ENCODE results near the gene NUDT8.
"Not testable (repeated sequence)": the region's sequence is repeated elsewhere in the genome, so short reads cannot be mapped to it uniquely, and the experiment has no call there.

Gene NUDT8

DNA sequence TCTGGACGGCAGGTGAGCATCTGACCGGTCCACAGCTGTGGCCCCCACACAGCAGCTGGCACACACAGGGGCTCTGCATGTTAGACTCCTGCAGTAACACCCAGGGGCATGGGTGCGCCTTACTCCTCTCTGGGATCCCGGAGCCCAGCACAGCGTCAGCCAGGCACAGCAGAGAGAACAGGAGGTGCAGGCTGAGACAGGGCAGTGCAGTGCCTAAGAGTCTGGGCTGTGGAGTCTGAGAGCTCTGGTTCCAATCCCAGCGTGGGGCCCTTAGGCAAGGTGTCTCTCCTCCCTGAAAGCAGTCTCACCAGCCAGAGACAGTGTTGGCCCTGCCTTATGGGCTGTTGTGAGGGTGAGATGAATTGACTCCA is 2.3 kb downstream of the NUDT8 start:
- no peak for DNase-seq

DNA sequence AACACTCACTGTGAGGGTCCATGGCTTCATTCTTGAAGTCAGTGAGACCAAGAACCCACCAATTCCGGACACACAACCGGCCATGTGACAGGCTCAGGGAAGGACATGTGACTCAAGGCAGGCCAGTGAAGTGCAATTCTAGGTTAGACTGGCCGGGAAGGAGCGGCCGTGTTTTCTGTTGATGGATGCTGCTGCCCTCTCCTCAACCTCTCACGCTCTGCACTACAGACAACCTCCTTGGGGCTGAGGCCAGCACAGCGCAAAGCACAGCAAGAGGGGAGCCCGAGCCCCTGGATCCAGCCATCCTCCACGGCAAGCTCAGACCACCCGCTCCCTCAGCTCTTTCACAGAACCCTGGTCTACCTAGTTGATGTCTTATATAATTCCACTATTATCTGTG is 2.8 kb downstream of the NUDT8 start:
- no peak for DNase-seq

DNA sequence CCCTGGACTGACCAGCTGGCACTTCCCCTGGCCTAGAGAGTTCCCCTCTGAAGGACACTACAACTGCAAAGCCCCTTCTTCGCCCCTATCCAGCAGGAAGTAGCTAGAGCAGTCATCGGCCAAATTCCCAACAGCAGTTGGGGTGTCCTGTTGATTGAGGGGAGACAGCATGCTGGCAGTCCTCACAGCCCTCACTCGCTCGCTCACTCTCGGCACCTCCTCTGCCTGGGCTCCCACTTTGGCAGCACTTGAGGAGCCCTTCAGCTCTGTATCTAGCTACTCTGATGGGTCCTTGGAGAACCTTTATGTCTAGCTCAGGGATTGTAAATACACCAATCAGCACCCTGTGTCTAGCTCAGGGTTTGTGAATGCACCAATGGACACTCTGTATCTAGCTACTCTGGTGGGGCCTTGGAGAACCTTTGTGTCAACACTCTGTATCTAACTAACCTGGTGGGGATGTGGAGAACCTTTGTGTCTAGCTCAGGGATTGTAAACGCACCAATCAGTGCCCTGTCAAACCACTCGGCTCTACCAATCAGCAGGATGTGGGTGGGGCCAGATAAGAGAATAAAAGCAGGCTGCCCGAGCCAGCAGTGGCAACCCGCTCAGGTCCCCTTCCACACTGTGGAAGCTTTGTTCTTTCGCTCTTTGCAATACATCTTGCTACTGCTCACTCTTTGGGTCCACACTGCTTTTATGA is 3.5 kb downstream of the NUDT8 start:
- not testable (repeated sequence) for DNase-seq

DNA sequence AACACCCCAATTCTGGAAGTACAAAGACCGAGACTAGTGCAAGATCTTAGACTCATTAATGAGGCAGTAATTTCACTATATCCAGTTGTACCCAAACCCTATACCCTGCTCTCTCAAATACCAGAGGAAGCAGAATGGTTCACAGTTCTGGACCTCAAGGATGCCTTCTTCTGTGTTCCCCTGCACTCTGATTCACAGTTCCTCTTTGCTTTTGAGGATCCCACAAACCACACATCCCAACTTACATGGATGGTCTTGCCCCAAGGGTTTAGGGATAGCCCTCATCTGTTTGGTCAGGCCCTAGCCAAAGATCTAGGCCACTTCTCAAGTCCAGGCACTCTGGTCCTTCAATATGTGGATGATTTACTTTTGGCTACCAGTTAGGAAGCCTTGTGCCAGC is 5.9 kb downstream of the NUDT8 start:
- DNase-seq, result not testable (repeated sequence)

DNA sequence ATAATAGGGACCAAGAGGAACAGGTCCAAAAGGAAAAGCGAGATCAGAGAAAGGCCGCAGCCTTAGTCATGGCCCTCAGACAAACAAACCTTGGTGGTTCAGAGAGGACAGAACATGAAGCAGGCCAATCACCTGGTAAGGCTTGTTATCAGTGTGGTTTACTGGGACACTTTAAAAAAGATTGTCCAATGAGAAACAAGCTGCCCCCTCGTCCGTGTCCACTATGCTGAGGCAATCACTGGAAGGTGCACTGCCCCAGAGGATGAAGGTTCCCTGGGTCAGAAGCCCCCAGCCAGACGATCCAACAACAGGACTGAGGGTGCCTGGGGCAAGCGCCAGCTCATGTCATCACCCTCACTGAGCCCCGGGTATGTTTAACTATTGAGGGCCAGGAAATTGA is 6.8 kb downstream of the NUDT8 start:
- DNase-seq, result not testable (repeated sequence)

DNA sequence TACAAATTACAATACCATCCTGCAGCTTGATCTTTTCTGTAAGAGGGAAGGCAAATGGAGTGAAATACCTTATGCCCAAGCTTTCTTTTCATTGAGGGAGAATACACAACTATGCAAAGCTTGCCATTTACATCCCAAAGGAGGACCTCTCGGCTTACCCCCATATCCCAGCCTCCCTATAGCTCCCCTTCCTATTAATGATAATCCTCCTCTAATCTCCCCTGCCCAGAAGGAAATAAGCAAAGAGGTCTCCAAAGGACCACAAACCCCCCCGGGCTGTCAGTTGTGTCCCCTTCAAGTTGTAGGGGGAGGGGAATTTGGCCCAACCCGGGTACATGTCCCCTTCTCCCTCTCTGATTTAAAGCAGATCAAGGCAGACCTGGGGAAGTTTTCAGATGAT is 7.8 kb downstream of the NUDT8 start:
- DNase-seq, result not testable (repeated sequence)

DNA sequence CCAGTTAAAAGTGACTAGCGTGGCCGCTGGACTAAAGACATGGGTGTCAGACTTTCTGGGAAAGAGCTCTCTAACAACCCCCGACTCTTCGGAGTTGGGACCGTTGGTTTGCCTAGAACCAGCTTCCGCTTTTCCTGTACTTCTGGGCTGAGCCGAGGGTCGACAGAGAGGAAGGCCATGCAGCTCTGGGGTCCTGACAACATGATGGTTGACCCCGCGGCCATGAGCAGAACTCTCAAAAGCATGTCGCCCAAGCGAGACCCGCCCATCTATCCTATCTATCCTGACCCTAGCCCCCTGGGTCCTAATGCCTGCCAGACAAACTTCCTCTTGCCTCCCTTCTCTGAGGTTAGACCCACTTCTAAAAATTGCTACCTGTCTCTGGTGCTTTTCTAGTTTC is 9.1 kb downstream of the NUDT8 start:
- not testable (repeated sequence) for DNase-seq

DNA sequence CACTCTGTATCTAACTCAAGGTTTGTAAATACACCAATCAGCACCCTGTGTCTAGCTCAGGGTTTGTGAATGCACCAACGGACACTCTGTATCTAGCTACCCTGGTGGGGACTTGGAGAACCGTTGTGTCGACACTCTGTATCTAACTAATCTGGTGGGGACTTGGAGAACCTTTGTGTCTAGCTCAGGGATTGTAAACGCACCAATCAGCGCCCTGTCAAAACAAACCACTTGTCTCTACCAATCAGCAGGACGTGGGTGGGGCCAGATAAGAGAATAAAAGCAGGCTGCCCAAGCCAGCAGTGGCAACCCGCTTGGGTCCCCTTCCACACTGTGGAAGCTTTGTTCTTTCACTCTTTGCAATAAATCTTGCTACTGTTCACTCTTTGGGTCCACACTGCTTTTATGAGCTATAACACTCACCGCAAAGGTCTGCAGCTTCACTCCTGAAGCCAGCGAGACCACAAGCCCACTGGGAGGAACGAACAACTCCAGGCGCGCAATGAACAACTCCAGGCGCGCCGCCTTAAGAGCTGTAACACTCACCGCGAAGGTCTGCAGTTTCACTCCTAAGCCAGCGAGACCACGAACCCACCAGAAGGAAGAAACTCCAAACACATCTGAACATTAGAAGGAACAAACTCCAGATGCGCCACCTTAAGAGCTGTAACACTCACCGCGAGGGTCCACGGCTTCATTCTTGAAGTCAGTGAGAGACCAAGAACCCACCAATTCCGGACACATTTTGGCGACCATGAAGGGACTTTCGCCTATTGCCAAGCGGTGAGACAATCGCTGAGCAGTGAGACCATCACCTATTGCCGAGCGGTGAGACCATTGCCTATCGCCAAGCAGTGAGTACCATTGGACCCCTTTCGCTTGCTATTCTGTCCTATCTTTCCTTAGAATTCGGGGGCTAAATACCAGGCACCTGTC is 9.8 kb downstream of the NUDT8 start:
- DNase-seq, result not testable (repeated sequence)

DNA sequence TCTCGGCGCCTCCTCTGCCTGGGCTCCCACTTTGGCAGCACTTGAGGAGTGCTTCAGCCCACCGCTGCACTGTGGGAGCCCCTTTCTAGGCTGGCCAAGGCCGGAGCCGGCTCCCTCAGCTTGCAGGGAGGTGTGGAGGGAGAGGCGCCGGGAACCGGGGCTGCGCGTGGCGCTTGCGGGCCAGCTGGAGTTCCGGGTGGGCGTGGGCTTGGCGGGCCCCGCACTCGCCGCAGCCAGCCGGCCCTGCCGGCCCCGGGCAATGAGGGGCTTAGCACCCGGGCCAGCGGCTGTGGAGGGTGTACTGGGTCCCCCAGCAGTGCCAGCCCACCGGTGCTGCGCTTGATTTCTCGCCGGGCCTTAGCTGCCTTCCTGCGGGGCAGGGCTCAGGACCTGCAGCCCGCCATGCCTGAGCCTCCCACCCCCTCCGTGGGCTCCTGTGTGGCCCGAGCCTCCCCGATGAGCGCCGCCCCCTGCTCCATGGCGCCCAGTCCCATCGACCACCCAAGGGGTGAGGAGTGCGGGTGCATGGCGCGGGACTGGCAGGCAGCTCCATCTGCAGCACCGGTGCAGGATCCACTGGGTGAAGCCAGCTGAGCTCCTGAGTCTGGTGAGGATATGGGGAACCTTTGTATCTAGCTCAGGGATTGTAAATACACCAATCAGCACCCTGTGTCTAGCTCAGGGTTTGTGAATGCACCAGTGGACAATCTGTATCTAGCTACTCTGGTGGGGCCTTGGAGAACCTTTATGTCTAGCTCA is 10.7 kb downstream of the NUDT8 start:
- DNase-seq, result not testable (repeated sequence)

DNA sequence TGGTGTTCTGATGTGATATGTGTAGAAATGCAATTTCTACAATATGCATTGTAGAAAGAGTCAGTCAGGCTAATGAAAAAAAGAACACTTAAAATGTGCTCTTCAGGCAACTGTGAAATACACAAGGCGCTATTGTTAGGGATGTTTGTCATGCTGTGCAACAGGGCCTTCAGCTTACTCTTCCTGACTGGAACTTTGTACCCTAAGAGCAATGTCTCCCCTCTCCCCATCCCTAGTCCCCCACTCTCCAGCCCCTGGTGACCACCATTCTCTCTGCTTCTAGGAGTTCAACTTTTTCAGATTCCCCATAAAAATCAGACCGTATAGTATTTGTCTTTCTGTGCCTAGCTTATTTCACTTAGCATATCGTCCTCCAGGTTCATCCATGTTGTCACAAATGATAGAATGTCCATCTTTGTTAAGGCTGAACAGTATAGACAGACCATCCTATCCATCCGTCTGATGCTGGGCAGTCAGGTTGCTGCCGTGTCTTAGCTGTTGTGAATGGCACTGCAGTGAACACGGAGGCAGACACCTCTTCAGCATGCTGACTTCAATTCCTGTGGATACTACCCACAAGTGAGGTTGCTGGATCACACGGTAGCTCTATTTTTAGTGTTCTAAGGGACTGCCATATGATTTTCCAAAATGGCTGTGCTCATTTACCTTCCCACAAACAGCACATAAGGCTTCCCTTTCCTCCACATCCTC is 12.3 kb downstream of the NUDT8 start:
- no peak for DNase-seq

DNA sequence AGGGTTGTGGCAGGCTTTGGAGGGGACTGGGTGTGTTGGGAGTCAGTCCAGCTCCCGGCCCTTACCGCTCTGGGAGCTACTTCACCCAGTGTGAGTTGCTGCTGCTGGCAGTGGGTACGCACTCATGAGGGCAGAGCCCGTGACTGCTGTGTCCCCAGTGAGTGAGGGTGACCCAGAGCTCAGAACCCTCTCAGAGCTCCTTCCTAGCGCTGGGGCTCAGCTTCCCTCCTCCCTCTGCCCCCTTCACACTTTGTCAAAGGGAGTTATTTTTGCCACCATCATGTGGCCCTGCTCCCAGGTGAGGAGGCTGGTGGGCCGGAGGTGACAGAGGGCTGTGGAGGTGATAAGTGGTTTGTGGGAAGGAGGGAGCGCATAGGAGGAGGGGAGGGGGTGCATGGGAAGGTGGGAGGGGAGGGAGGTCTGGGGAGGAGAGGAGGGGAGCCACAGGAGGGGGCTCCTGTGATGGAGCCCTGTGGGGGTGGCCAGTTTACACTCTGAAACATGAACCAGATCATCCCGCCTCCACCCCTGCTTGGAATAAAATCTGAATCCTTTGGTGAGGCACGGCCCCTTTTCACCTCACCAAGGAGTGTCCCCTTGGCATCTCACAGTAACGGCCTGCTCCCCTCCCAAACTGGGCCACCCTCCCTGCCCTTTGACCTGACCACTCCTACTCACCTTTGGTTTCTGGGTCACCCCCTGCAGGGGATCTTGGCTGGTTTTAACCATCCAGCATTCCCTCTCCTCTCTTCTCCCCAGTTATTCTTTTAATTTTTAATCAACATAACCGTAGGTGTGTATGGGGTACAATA is 13.1 kb downstream of the NUDT8 start:
- DNase-seq, result no peak

DNA sequence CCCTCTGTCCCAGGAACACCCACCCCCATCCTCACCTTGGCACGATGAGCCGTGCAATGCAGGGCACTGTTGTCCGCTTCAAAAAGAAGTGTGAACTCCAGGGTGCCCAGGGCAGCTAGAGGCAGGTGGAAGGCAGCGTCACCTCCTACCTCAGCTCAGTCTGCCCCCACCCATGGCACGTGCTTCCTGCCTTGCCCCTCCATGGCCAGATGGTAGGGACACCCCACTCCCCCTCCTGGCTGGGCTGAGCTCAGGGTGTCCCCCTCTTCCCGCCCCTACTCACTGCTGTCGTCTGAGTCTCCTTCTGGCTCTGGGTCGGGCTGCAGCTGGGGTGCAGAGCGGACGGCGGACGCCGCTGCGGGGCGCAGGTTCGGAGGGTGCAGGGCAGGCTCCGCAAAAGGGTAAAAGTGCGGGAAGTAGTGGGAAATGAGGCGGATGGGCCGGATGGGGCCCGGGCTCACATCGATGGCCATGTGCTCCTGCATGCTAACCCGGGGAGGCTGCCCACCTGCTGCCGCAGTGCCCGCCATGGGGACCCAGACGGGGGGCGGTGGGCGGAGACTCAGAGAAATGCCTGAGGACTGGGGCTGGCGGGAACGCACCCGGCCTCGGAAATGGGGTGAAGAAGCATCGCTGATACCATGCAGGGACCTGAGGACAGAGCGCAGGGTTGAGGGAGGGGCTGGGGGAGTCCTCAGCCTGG is 13.9 kb downstream of the NUDT8 start:
- no peak for DNase-seq

DNA sequence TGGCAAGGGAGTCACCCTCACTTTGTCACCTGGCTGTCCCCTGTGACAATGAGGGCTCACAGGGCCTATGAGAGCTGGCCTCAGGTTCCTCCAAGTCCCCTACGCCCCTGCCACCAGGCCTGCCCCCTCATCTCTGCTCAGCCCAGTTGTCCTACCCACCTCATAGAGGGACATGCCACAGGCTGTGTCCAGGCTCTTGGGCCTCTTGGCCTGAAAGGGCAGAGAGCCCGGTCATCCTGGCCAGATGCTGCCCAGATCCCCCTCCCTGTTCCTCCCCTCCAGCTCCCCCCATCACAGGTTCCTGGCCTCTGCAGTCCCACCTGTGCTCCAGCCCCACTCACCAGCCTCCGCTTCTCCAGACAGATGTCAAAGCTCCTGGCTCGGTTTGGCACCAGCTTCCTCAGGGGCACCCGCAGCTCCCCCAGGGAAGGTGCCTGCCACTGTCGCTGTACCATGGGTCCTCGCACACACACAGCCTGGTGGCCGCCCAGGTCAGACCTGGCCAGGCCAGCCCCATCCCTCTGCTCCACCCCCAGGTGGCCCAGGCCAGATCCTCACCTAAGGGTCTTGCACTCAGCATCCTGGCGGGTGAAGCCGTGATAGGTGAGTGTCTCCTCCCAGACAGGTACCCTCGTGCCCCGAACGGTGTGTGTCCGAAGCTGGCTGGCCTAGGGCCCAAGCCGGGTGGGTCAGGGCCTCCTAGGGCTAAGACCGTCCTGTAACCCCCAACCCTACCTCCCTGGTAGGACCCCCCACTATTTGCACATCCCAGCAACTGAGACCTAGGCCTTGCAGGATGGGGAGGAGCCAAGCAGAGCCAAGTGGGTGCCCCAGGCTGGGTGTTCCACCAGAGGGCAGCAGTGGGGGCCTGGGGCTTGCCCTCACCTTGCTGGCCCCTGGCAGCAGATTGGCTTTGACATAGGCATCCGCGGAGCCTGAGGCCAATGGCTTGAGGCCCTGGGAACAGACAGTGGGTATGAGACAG is 14.7 kb downstream of the NUDT8 start:
- peak; percentile 47 to 53 for DNase-seq

DNA sequence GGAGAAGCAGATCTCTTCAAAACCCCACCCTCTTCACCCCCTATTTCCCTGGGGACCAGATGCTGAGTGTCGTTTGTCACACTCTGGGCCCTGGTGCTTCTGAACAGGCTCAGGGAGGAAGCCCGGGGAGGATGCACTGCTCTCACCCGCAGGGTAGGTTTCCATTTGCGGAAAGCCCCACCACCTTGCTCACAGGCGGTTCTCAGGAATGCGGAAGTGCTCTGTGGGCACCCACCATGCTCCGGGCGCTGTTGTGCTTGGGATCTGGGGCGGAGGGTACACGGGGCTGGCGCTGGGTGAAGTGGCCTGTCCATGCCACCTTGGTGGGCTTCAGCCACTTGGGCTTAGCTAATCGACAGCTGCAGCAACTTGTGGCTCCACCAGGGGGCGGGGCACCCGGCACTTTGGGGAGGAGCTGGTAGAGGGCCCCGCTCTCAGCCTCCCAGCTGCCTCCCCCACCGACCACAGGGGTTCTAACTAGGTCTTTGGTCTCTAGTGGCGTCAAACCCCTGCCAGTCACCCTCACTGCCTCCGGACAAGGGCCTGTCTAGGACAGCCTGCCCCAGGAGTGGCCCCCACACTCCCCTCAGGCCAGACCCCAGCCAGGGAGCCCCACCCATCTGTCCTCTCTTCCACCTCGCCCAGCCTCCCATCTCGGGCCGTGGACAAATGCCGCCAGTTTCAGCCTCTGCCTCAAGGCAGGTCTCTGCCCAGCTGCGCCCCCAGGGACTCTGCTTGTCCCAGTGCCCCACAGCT is 15.6 kb downstream of the NUDT8 start:
- peak; percentile 80 to 81 for DNase-seq

DNA sequence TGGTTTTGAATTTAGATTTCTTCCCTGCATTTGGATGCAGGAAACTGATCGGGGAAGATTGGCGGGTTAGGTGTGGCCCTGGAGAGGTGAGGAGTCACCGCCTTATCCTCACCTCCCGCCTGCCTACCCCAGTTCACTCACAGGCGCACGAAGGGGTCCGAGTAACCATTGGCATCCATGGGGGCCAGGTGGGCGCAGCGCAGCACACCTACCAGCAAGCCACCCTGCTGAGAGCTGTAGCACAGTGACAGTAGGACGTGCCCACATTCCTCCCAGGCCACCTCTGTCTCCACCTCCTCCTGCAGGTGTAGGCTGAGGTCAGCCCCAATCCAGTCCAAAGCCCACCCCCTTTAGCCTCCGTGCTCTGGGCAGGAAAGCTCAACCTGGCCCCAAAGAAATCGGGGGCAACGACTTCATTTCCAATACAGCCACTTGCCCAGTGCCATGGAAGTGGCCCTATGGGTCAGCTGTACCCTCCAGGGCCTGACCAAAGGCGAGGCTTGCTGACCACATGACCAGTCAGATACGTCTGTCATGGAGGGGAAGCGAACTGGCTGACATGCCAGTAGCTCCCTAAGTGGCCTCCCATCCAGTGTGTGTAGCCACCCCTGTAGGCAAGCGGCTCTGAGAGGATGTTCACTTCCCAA is 16.3 kb downstream of the NUDT8 start:
- DNase-seq, result no peak

DNA sequence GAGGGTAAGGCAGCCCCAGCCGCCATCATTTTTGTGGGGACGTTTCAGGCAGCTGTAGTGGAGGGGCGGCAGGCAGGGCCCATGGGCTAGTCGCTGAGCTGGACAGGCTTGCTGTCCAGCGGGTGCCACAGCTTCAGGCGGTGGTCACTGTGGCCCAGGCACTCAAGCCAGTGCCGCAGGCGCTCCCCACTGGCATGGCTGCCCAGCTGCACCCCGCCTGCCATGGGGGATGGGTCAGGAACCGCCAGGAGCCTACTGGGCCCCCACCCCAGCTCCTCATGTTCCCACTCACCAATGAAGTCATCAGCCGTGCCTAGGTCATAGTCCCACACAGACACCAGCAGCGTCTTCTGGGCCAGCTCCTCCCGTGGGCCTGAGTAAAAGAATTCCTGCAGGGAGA is 17.0 kb downstream of the NUDT8 start:
- DNase-seq, result no peak

DNA sequence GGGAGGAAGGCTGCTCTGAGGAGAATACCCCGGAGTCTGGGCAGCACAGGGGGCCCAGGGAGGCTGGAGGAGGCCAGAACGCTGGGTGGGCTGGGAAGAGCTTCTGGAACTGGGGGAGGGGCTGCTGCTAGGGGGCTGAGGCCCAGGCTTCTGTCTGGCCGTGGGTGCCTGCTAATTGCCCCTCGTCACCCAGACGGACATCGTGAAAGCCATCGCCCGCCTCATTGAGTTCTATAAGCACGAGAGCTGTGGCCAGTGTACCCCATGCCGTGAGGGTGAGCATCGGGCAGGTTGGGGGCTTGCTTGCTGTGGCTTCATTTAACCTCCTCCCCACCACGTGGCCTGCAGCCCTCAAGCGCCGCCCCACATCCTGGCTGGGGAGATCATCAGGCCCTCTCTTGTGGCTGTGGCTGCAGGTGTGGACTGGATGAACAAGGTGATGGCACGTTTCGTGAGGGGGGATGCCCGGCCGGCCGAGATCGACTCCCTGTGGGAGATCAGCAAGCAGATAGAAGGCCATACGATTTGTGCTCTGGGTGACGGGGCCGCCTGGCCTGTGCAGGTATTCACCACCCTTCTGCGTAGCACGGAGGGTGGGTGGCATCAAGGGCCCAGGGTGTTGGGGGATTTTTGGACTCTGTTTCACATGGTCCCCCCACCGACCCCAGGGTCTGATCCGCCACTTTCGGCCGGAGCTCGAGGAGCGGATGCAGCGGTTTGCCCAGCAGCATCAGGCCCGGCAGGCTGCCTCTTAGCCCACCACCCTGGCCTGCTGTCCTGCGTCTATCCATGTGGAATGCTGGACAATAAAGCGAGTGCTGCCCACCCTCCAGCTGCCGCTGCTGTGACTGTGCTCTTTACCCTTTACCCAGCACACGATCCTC is 17.8 kb downstream of the NUDT8 start:
- no peak for DNase-seq

DNA sequence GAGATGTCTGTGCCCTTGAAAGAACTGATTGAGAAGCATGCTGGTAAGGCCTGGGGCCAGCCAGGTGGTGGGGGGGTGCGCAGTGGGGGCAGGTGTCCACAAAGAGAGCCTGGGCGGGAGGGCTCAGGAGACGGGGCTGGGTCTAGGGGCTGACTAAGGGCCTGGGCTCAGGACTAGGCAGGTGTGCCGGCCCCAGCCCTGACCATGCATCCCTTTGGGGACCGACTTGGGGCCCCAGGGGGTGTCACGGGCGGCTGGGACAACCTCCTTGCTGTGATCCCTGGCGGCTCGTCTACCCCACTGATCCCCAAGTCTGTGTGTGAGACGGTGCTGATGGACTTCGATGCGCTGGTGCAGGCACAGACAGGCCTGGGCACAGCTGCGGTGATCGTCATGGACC is 18.6 kb downstream of the NUDT8 start:
- DNase-seq, result no peak
